Upper lobe of left lung (tissue), 4 donors: ENCODE data around the gene OPRM1.

Experiments
- EP300 ChIP-seq, 4 donors: sonication (generic); formaldehyde crosslinking; IDR thresholded peaks; one replicate each; pipeline ENCODE4 v1.5.1; 2017; ENCODE audit warnings: antibody characterized with exemption in 4 of 4, control low read depth in 2 of 4
- POLR2A ChIP-seq, 4 donors: fragments of 450-650 bp; IDR thresholded peaks; one replicate each; pipeline ENCODE4 v1.5.1; 2016 to 2017; ENCODE audit warnings: antibody characterized with exemption in 4 of 4, mild to moderate bottlenecking in 2 of 4
- POLR2AphosphoS5 ChIP-seq, 2 donors: sonication (generic); formaldehyde crosslinking; IDR thresholded peaks; one replicate each; pipeline ENCODE4 v1.5.1; 2017; ENCODE audit warnings: antibody characterized with exemption in 2 of 2

DNA sequence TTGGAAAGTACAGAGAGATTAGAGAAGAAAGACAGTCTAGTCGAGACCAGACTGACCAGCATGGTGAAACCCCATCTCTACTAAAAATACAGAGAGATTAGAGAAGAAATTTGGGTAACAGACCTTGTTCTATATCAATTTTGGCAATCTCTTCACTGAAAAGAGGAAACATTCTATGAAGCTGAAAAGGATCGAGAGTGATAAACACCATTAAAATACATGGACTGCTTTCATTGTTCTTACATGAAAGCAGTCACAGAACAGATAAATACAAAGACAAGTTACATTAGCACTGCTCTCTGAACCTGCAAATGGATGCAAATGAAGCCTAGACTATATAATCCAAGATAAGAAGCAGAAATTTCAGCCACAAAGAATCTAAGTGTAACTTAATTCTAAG, 8.4 kb upstream of the OPRM1 start:
- TF ChIP-seq EP300 (IDR thresholded peaks at IDR 0.05), result no peak
- no peak for TF ChIP-seq POLR2A (IDR thresholded peaks at IDR 0.05)
- no peak for TF ChIP-seq POLR2AphosphoS5 (IDR thresholded peaks at IDR 0.05)
